CD4-positive, alpha-beta T cell (primary cell): ENCODE measurements around the gene COL20A1. TPM values are rescaled to one million over a fixed set of nuclear protein-coding genes. Genes with fewer than 3 reads are reported as not detected.

Experiments
- ATAC-seq: fragments of 200-7000 bp; cut with Tn5 transposase; one replicate; pipeline ENCODE4 v1.10.0; 2022; ENCODE audit warnings: mild to moderate bottlenecking; ENCODE audit not compliant: poor library complexity
- CTCF ChIA-PET: fragments of 350-600 bp; sonication (Branson Sonifier 250); formaldehyde crosslinking; loops from one replicate; lab custom pipeline; 2021; ENCODE audit warnings: antibody characterized with exemption, inconsistent platforms; lab: Charles Lee
- POLR2A ChIA-PET: fragments of 350-600 bp; sonication (Branson Sonifier 250); formaldehyde crosslinking; loops from one replicate; lab custom pipeline; 2021; ENCODE audit warnings: antibody characterized with exemption, inconsistent platforms; lab: Charles Lee
- DNase-seq, 14 experiments: peaks; one replicate each; pipeline ENCODE4 v3.0.0-alpha.2; 2013 to 2020; ENCODE audit warnings: mixed read lengths in 2 of 14
- H3K27ac ChIP-seq, 2 donors: one replicate each; pipeline versions ENCODE4 v1.5.1 to v1.7.0; 2013; ENCODE audit warnings: low read length in 2 of 2, low read depth in 1 of 2, mild to moderate bottlenecking in 1 of 2
- H3K27me3 ChIP-seq, 2 experiments: 1 replicate in 1 of 2; 2 replicates in 1 of 2; pipeline versions ENCODE4 v1.6.1 to v1.7.0; 2013; ENCODE audit warnings: low read length in 2 of 2, control low read depth in 1 of 2, mild to moderate bottlenecking in 1 of 2, moderate library complexity in 1 of 2; ENCODE audit not compliant: insufficient read depth in 2 of 2, control insufficient read depth in 1 of 2
- H3K36me3 ChIP-seq: one replicate; pipeline ENCODE4 v1.6.1; 2013; ENCODE audit warnings: low read length, control low read depth; ENCODE audit not compliant: insufficient read depth
- H3K4me1 ChIP-seq: one replicate; pipeline ENCODE4 v1.6.1; 2013; ENCODE audit warnings: low read length, control low read depth; ENCODE audit not compliant: insufficient read depth
- H3K4me3 ChIP-seq: one replicate; pipeline ENCODE4 v1.5.1; 2013; ENCODE audit warnings: mild to moderate bottlenecking, low read length, moderate library complexity
- H3K9me3 ChIP-seq, 2 experiments: 1 replicate in 1 of 2; 2 replicates in 1 of 2; pipeline versions ENCODE4 v1.6.1 to v1.7.0; 2013; ENCODE audit warnings: low read length in 2 of 2, mild to moderate bottlenecking in 2 of 2, control low read depth in 1 of 2, moderate library complexity in 1 of 2; ENCODE audit not compliant: control insufficient read depth in 1 of 2, insufficient read depth in 1 of 2
- H3K27ac Mint-ChIP-seq: one replicate; pipeline ENCODE4 v1.8.0; 2020; ENCODE audit warnings: mixed read lengths
- H3K27me3 Mint-ChIP-seq: one replicate; pipeline ENCODE4 v1.8.0; 2021; ENCODE audit warnings: mixed read lengths
- H3K36me3 Mint-ChIP-seq: one replicate; pipeline ENCODE4 v1.8.0; 2021; ENCODE audit warnings: low read depth, mixed read lengths
- H3K4me1 Mint-ChIP-seq: one replicate; pipeline ENCODE4 v1.8.0; 2021; ENCODE audit warnings: low read depth, mixed read lengths
- H3K4me3 Mint-ChIP-seq: one replicate; pipeline ENCODE4 v1.8.0; 2020; ENCODE audit warnings: mild to moderate bottlenecking, mixed read lengths
- H3K9me3 Mint-ChIP-seq: one replicate; pipeline ENCODE4 v1.8.0; 2020; ENCODE audit warnings: mixed read lengths
- CTCF ChIP-seq: fragments of 200-600 bp; IDR thresholded peaks from one replicate; pipeline ENCODE4 v1.8.0; 2022; ENCODE audit warnings: antibody characterized with exemption, mild to moderate bottlenecking
- intact Hi-C, 2 experiments: fragments of 100-400 bp; cut with DNase I in 1 of 2; cut with micrococcal nuclease in 1 of 2; formaldehyde crosslinking; loops; one replicate each; pipeline versions ENCODE4 v1.15.1 to v1.9.0; 2023 to 2025; cut with DNase I, micrococcal nuclease
- total RNA-seq, 174 experiments: library from RNA in 2 of 174; stranded (reverse) in 2 of 174; gene quantifications; one replicate each; pipeline ENCODE4 v1.2.3 and lab custom pipeline; 2021 to 2026

The COL20A1 gene
- total RNA-seq, 2 experiments from 2014 or later = 0.03 TPM; not detected in 1

- peaks cover 28% of the 10 kb centered on the region for H3K27me3 Mint-ChIP-seq
- Histone ChIP-seq H3K4me1 (peaks cover 6% of the 10 kb centered on the region), H3K27ac (no peak overlapping the region), H3K36me3 (no peaks in the 10 kb centered on the region), H3K4me3 (no peak overlapping the region), H3K27me3 (peaks cover 35 to 45% of the 10 kb centered on the region in 2 experiments), H3K9me3 (peaks cover 0 to 47% of the 10 kb centered on the region in 2 experiments)
- no peak for ATAC-seq
- no peak for DNase-seq
- intact Hi-C loops = no loop called here
- ChIA-PET POLR2A (no interaction called here), CTCF (no interaction called here)
- no peak overlapping the region for H3K4me3 Mint-ChIP-seq
- H3K9me3 Mint-ChIP-seq = no peaks in the 10 kb centered on the region
- no peaks in the 10 kb centered on the region for H3K36me3 Mint-ChIP-seq
- no peaks in the 10 kb centered on the region for H3K4me1 Mint-ChIP-seq
- no peak overlapping the region for H3K27ac Mint-ChIP-seq
- TF ChIP-seq CTCF = no peak
Measured at GRCh38 chr20:63359937-63360849, 67.2 kb downstream of the COL20A1 start.

GRCh38 chr20:63360850-63361518 lies 68.0 kb downstream of the COL20A1 start, which contains the start of gene CHRNA4:
TSS of gene CHRNA4 (minus strand) at chr20:63361349. CDS start at chr20:63361165, 184 bp downstream.
- Mint-ChIP-seq H3K27ac (no peak within 1 kb of the TSS), H3K27me3 (peaks cover 28% of the 10 kb centered on the region), H3K4me1 (no peaks in the 10 kb centered on the region), H3K9me3 (no peaks in the 10 kb centered on the region), H3K4me3 (no peak within 1 kb of the TSS), H3K36me3 (no peaks in the 10 kb centered on the region)
- ChIA-PET POLR2A (no interaction called here), CTCF (no interaction called here)
- H3K27ac ChIP-seq = no peak within 1 kb of the TSS
- no peak within 1 kb of the TSS for H3K4me3 ChIP-seq
- intact Hi-C loops = no loop called here
- peaks cover 0 to 41% of the 10 kb centered on the region in 2 experiments for H3K9me3 ChIP-seq
- TF ChIP-seq CTCF = no peak
- no peaks in the 10 kb centered on the region for H3K36me3 ChIP-seq
- H3K4me1 ChIP-seq = peaks cover 6% of the 10 kb centered on the region
- DNase-seq (no peak), ATAC-seq (no peak)
- peaks cover 35 to 45% of the 10 kb centered on the region in 2 experiments for H3K27me3 ChIP-seq

- H3K4me3 Mint-ChIP-seq = no peak overlapping the region
- peaks cover 0 to 41% of the 10 kb centered on the region in 2 experiments for H3K9me3 ChIP-seq
- no peak for DNase-seq
- no peak for TF ChIP-seq CTCF
- no peak overlapping the region for H3K27ac ChIP-seq
- no peak overlapping the region for H3K27ac Mint-ChIP-seq
- ChIA-PET POLR2A (no interaction called here), CTCF (no interaction called here)
- intact Hi-C loops = no loop called here
- no peak for ATAC-seq
- H3K27me3 ChIP-seq = peaks cover 35 to 45% of the 10 kb centered on the region in 2 experiments
- no peaks in the 10 kb centered on the region for H3K36me3 ChIP-seq
- H3K36me3 Mint-ChIP-seq = no peaks in the 10 kb centered on the region
- H3K9me3 Mint-ChIP-seq = no peaks in the 10 kb centered on the region
- H3K4me1 ChIP-seq = peaks cover 6% of the 10 kb centered on the region
- peaks cover 26% of the 10 kb centered on the region for H3K27me3 Mint-ChIP-seq
- no peak overlapping the region for H3K4me3 ChIP-seq
- no peaks in the 10 kb centered on the region for H3K4me1 Mint-ChIP-seq
Measured at GRCh38 chr20:63361519-63362435, 68.8 kb downstream of the COL20A1 start.
